H4 (cell line): Measurements from ENCODE around the gene DELE1. TPM values are rescaled to one million over a fixed set of nuclear protein-coding genes. Genes with fewer than 3 reads are reported as not detected.

Experiments used
- DNase-seq: peaks from one replicate; pipeline ENCODE4 v3.0.0-alpha.2; 2015; ENCODE audit warnings: low spot score
- total RNA-seq: library from RNA; depleted of rRNA; stranded (reverse); fragments of >200 nt; shearing (Covaris generic); gene quantifications from 2 replicates; pipeline ENCODE4 v1.2.3, GENCODE V29; 2014

DELE1 gene
- total RNA-seq, 1 experiment from 2014 or later, result 37.3 TPM

DNA sequence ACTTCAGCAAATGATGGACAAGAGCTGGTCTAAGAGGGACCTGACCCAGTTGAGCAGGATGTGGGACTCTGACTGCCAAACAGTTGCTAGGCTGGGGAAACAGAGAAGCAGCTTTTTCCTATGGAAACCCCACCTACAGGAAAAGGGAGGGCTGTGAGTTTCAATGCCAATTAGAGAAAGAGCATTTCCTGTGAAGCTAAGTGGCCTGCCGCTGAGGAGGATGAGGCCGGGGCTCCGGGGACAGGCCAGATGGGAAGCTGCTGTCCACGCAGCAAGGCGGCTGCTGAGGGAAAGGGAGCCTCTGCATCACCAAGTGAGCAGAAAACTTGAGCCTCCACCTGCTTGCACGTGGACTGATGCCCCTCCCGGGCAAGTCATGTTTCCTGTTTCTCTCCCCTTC lies 34.4 kb downstream of the DELE1 start, which contains the start of gene PCDH12:
TSS of gene PCDH12 (minus strand) at position 90 of the 400 bp plus-strand sequence. CDS start 351 bp downstream, outside the sequence.
- no peak for DNase-seq

DNA sequence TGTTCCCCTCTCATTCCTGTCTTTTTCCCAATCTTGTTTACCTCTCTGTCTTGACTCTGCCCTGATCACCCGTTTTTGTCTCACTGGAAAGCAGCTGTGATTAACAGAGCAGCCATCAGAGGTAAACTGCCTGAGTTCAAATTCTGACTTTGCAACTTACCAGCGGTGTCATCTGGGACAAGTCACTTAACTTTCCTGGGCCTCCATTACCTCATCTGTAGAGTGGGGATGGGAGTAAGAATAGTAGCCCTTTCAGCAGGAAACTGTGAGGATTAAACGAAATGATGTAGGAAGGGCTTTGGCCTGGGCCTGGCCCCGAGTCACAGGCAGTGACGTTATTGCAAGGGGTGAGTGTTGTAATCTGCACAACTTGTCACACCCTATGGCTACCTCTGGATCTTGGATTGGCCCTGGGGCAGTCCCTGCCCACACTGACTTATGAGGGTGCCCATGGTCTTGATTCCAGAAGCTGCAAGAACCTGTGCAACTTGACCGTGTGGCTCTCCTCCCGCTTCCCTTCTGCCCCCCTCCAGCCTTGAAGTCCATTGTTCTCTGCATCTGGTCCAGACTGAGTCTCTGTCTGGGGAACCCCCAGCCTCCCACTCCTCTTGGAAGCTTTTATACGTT lies 35.0 kb downstream of the DELE1 start:
- no peak for DNase-seq

- DNase-seq, result no peak
These were observed 36.3 kb downstream of the DELE1 start for GRCh38 chr5:141960018-141960417.

- peak; percentile 81 for DNase-seq
These were observed 37.0 kb downstream of the DELE1 start for GRCh38 chr5:141960449-141961323.

- no peak for DNase-seq
These were observed 37.8 kb downstream of the DELE1 start for GRCh38 chr5:141961466-141961865.

DNA sequence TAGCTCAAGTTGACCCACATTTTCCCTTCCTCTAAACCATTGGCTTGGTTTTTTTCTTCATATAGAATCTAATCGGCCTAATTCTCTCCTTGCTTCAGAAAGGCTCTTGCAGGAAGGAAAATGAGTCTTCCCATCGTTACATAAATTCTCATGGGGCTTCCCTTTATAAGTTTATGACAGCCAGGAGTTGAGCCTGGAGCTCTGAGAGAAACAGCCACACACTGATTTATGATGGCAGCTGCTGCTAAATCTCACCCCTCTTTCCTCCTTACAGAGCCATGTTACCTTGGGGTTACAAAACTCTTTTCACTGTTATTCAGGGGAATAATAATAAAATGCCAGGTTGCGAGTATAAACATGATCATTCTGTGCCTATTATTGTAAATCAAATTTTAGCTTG lies 40.0 kb downstream of the DELE1 start:
- DNase-seq, result no peak

DNA sequence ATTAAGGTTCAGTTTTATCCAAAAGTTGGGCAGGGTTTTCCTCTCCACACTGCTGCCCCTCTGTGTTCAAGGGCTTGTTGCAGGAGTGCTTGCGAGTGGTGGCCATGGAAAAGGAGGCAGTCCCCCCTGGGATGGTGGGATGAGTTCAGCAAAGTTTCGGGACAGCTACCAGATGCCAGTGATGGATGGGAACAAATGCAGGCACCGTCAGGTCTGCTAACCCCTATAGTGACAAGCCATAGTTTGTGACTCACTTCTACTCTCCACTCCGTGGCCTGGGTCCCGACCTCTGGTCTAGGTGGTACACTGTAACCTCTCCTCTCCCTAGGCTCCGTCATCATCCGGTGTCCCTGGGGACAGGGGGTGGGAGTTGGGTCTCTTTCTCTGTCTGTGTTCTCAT lies 41.4 kb downstream of the DELE1 start:
- DNase-seq, result no peak

DNA sequence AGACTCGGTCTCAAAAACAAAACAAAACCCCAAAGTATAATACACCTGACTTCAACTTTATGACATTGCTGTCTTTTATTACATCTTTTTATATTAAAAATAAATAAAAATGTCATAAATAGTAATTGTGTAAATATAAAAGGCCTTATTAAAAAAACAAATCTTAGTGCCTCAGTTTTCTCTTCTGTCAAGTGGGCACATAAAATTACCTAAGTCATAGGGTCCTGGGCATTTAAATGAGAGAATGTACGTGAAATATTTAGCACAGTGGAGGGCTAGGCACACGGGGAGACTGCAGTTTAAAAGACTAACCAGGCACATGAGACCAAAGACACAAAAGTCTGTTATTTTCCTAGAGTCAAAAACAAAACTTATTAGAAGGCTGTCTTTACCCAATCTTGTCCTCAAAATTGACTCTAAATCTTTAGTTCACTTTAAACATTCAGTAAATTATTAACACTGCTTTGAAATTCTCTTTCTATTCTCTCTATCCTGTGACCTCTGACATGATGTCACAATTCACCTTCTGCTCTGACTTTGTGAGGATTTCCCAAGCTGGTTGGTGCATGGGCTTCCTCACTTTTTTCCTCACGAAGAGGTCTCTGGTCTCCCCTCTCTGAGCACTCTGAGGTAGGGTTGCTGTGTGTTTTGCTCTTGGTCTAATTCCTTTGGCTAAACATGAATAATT lies 42.7 kb downstream of the DELE1 start:
- DNase-seq, result no peak

DNA sequence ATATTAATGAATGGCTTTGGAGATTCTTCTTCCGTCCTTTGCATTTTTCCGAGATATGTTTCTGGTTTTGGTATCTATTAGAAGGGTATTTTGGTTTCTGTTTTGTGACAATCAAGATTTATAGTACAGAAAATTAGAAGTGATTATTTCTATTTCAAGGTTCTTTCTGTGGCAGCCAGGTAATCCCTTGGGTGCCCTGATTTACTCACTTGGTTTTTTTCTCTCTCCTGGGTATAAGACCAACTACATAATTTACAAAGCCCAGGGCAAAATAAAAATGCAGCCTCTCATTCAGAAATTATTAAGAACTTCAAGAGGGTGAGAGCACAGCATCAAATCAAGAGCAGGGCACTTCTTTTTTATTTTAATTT lies 43.3 kb downstream of the DELE1 start:
- no peak for DNase-seq

GRCh38 chr5:141968914-141969608 lies 45.4 kb downstream of the DELE1 start, which contains the start of gene RNF14:
RNF14 (plus strand) TSS chr5:141969105; CDS start chr5:141973589, 4,484 bp downstream.
- DNase-seq, result peak; percentile 91

DNA sequence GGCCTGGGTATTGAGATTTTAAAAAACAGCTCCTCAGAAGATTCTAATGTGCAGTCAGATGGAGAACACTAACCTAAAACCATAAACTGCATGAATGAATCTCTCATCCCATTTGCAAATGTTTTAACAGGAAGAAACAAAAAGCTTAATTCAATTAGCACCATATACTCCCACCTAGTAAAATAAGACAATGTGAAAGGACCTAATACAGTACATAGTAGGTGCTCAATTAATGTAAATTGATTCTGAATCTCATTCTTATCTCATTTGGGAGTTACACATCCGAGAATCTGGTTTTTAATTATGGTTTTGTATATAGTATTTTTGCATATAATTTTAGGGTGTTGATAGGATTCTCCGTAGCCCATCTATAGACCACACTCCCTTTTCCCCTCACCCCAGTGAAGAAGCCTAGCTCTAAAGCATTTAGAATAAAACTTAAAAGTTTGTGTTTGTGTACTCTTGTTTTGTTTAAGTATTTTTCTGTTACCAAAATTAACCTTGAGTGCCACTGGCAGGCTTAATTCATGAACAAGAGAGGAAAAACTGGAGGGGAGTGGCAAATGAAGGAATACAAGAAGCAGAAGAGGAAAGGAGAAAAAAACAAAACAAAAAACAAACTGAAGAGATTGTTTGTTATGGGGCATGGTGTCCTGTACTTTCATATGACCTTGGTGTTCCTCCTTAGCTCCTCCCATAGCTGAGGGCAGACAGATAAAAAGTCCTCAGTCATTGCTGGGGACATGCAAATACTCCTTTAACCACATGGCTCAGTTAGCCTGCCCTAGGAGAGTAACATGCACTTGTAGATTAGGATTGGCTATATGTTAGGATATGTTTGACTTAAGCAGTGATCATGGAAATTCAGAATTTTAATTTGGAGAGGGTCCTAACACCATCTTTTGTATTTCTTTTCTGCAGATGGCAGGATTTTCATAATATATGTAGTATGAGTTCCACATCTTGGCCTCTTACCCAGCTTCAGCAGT lies 46.4 kb downstream of the DELE1 start:
- peak; percentile 39 for DNase-seq

DNA sequence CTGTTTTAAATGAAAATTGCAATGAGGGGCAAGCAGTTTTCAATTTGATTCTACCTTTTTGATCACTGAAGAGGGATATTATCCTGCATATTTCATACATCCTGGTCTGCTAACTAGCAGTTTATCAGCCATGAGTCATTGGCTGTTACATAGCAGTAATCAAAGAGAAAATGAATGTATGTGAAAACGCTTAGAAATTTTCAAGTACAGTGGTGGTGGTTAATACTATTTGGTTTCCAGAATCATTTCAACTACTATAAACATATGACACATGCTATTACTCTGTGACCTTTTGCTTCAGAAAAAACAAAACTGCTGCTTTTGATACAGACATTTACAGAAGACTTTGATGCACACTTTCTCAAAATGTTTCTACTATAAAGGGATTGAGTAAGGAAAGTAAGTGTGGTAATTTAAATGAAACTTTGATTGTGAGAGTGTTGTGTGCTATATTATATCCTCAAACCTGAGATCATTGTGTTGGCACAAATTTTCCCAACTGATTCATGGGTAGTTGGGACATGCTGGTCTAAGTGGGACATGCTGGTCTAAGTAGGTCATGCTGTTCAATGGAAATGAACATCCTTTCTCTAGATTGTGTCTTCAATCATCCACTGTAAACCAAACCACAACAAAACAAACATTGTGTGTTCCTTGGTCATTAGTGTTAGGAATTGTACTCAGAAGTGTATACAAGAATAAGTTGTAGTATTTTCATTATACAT lies 50.4 kb downstream of the DELE1 start:
- DNase-seq, result peak; percentile 22

DNA sequence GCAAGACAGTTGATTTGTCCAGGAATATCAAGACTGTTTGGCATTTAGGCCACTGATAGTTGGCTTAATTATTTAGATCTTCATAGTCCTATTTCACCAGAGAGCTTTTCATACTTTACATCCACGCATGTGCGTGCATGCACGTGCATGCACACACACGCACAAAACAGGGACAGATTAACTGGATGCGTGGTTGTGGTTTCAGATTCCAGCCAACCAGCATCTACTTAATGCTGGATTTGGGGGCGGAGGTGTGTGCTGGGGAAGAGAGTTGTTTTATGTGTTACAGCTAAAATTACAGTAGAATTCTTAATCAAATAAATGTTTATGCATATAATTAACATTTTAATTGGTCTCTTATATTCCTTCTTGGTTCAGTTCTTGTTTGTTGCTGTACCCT lies 52.5 kb downstream of the DELE1 start:
- DNase-seq, result no peak

- DNase-seq, result no peak
These were observed 54.7 kb downstream of the DELE1 start for GRCh38 chr5:141978389-141978788.

- no peak for DNase-seq
These were observed 59.0 kb downstream of the DELE1 start for GRCh38 chr5:141982626-141983025.

DNA sequence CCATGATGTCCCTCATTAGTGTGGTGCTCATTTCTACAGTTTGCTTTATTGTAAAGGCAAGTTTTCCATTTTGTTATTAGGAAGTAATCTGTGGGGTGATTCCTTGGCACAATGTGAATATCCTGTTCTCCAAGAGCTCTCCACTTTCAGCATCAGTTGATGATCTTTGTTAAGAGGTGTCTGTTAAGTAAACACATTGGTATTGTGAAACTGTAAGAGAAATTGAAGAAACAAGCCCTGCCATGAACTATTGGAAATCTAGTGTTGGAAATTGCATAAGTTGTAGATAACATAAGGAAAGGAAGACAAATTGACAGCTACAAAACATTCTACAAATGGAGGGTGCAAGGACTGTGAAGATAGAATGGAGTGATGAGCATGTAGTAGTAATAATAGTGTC lies 62.4 kb downstream of the DELE1 start:
- DNase-seq, result no peak

DNA sequence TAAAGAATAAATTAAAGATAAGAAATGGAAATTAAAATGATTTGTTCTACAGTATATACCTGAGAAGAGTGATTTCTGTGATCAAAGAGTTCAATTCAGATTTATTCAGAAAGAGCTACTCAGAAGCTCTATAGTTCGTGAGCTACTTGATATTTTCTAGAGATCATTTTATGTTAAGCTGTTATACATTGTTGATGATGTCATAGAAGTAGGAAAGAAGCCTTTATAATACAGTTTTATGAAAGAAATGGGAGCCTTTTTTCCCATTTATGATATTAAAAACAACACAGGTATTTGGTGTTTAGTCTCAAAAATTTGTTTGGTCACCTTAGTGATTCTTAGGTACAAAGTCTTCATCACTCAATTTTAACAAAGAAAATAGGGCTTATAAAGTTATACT lies 66.0 kb downstream of the DELE1 start:
- DNase-seq, result no peak
